ENCODE data around the gene PDLIM1.
"Not testable (repeated sequence)": the region's sequence is repeated elsewhere in the genome, so short reads cannot be mapped to it uniquely, and the experiment has no call there.

PDLIM1 gene

GRCh38 chr10:95240811-95241210 lies 50.0 kb downstream of the PDLIM1 start:
- DNase-seq (ENCODE audit: low read depth) = no peak

- not testable (repeated sequence) for DNase-seq (ENCODE audit: low read depth)
These were observed 50.7 kb downstream of the PDLIM1 start for GRCh38 chr10:95240096-95240495.

GRCh38 chr10:95237376-95238170 lies 53.2 kb downstream of the PDLIM1 start:
- peak; percentile 49 for DNase-seq (ENCODE audit: low read depth)

- peak; percentile 82 for DNase-seq (ENCODE audit: low read depth)
These were observed 54.5 kb downstream of the PDLIM1 start for GRCh38 chr10:95236068-95236903.

- no peak for DNase-seq (ENCODE audit: low read depth)
These were observed 55.1 kb downstream of the PDLIM1 start for GRCh38 chr10:95235676-95236067.

- DNase-seq (ENCODE audit: low read depth) = no peak
These were observed 55.9 kb downstream of the PDLIM1 start for GRCh38 chr10:95234951-95235350.

- DNase-seq (ENCODE audit: low read depth) = no peak
These were observed 57.3 kb downstream of the PDLIM1 start for GRCh38 chr10:95233377-95234034.

GRCh38 chr10:95230677-95231586 lies 59.9 kb downstream of the PDLIM1 start:
- DNase-seq (ENCODE audit: low read depth) = not testable (repeated sequence)

- DNase-seq (ENCODE audit: low read depth) = peak; percentile 99
These were observed 60.8 kb downstream of the PDLIM1 start for GRCh38 chr10:95229724-95230627.

GRCh38 chr10:95228934-95229723 lies 61.7 kb downstream of the PDLIM1 start:
- DNase-seq (ENCODE audit: low read depth) = not testable (repeated sequence)

- no peak for DNase-seq (ENCODE audit: low read depth)
These were observed 65.7 kb downstream of the PDLIM1 start for GRCh38 chr10:95225136-95225535.

- peak; percentile 58 for DNase-seq (ENCODE audit: low read depth)
These were observed 69.7 kb downstream of the PDLIM1 start for GRCh38 chr10:95221124-95221523.

GRCh38 chr10:95220539-95220938 lies 70.3 kb downstream of the PDLIM1 start:
- DNase-seq (ENCODE audit: low read depth) = no peak

- DNase-seq (ENCODE audit: low read depth) = peak; percentile 60
These were observed 73.3 kb downstream of the PDLIM1 start for GRCh38 chr10:95217476-95217875.

GRCh38 chr10:95214793-95215192 lies 76.0 kb downstream of the PDLIM1 start:
- DNase-seq (ENCODE audit: low read depth) = peak; percentile 68

GRCh38 chr10:95214369-95214768 lies 76.4 kb downstream of the PDLIM1 start:
- DNase-seq (ENCODE audit: low read depth) = peak; percentile 59

- DNase-seq (ENCODE audit: low read depth) = peak; percentile 73
These were observed 79.1 kb downstream of the PDLIM1 start for GRCh38 chr10:95211606-95212279.

GRCh38 chr10:95209509-95210127 lies 81.2 kb downstream of the PDLIM1 start:
- DNase-seq (ENCODE audit: low read depth) = no peak
